Spinal cord (tissue), 10 donors: Measurements from ENCODE around the gene FBXW4. TPM values are rescaled to one million over a fixed set of nuclear protein-coding genes. Genes with fewer than 3 reads are reported as not detected.

Source experiments
- DNase-seq, 6 donors: peaks; one replicate each; pipeline versions ENCODE4 v3.0.0 to v3.0.0-alpha.2; 2013 to 2015; ENCODE audit warnings: low spot score in 6 of 6, low read depth in 4 of 6
- H3K27ac ChIP-seq: one replicate; pipeline ENCODE4 v1.5.1; 2013; ENCODE audit warnings: low read depth, low read length, control low read depth
- H3K27me3 ChIP-seq: one replicate; pipeline ENCODE4 v1.6.1; 2013; ENCODE audit warnings: low read length; ENCODE audit not compliant: control insufficient read depth, insufficient read depth
- H3K36me3 ChIP-seq: one replicate; pipeline ENCODE4 v1.6.1; 2013; ENCODE audit warnings: low read length; ENCODE audit not compliant: control insufficient read depth, insufficient read depth
- H3K4me1 ChIP-seq: one replicate; pipeline ENCODE4 v1.6.1; 2013; ENCODE audit warnings: low read length; ENCODE audit not compliant: control insufficient read depth, insufficient read depth
- H3K4me3 ChIP-seq: one replicate; pipeline ENCODE4 v1.5.1; 2013; ENCODE audit warnings: low read depth, low read length, control low read depth
- H3K9me3 ChIP-seq: one replicate; pipeline ENCODE4 v1.6.1; 2013; ENCODE audit warnings: low read length; ENCODE audit not compliant: control insufficient read depth, insufficient read depth
- WGBS: methylation state at CpG from one replicate; pipeline ENCODE4 v1.1.5; 2013; ENCODE audit warnings: missing lambda C conversion rate; ENCODE audit not compliant: insufficient coverage; 5-methylcytosine and 5-hydroxymethylcytosine counted together
- polyA plus RNA-seq, 2 donors: library from polyadenylated mRNA; unstranded; fragments of 120-200 nt; gene quantifications; one replicate each; pipeline ENCODE4 v1.2.1, GENCODE V29; 2013; ENCODE audit not compliant: insufficient read length in 2 of 2
- small RNA-seq: library from RNA; depleted of rRNA; stranded (forward); fragments of <200 nt; gene quantifications from one replicate; pipeline ENCODE3, GENCODE V24; 2014; ENCODE audit warnings: low replicate concordance
- total RNA-seq, 2 donors: library from RNA; depleted of rRNA in 1 of 2; stranded (reverse); fragments of 120-200 nt in 1 of 2; fragments of >200 nt in 1 of 2; gene quantifications; one replicate each; pipeline versions ENCODE4 v1.2.3 to v1.2.4, GENCODE V29; 2013 to 2014
- donor health status: healthy.

FBXW4 gene
- total and polyA plus RNA-seq, 4 donors = 40.1 to 49.1 (median 45.5) TPM

GRCh38 chr10:101561068-101561915 lies 133.7 kb downstream of the FBXW4 start:
- H3K27ac ChIP-seq = no peak overlapping the region
- H3K9me3 ChIP-seq = no peaks in the 10 kb centered on the region
- no peak for DNase-seq
- 70% methylated on average over 12 of the region's 15 CpGs for WGBS
- H3K27me3 ChIP-seq = peaks cover 12% of the 10 kb centered on the region
- H3K4me3 ChIP-seq = no peak overlapping the region
- peaks cover 2% of the 10 kb centered on the region for H3K36me3 ChIP-seq
- peaks cover 58% of the 10 kb centered on the region for H3K4me1 ChIP-seq

Small RNA genes lying within 50 kb of the gene (small RNA-seq; reads per million reads assigned to genes)
- gene MIR3158-1 = not detected
- gene RNU6-1165P = not detected

Other genes starting within 250 kb of the FBXW4 start
- gene POLL, start 106.9 kb downstream of the FBXW4 start, total RNA-seq = 10 to 100 TPM in 1 of 2 donors, 1 to 10 TPM in 1; 6.7 to 14.7 TPM
- 10 to 100 TPM; 26.6 to 35.6 TPM for gene POLL, start 106.9 kb downstream of the FBXW4 start, polyA plus RNA-seq
- gene DPCD, start 106.8 kb downstream of the FBXW4 start, total RNA-seq = 10 to 100 TPM; 21.1 to 57.2 TPM
- gene DPCD, start 106.8 kb downstream of the FBXW4 start, polyA plus RNA-seq = 10 to 100 TPM; 38.0 to 46.5 TPM
- gene FGF8, start 80.9 kb upstream of the FBXW4 start, total RNA-seq = under 1 TPM; 0.69 to 0.72 TPM
- 1 to 10 TPM; 1.7 to 2.2 TPM for gene FGF8, start 80.9 kb upstream of the FBXW4 start, polyA plus RNA-seq
- gene NPM3, start 88.3 kb upstream of the FBXW4 start, total RNA-seq = 10 to 100 TPM; 20.0 to 37.5 TPM
- gene NPM3, start 88.3 kb upstream of the FBXW4 start, polyA plus RNA-seq = 10 to 100 TPM; 40.5 to 40.6 TPM
- 100 to 1,000 TPM; 173 to 267 TPM for gene OGA, start 123.3 kb upstream of the FBXW4 start, total RNA-seq
- 100 to 1,000 TPM; 173 to 218 TPM for gene OGA, start 123.3 kb upstream of the FBXW4 start, polyA plus RNA-seq
- 10 to 100 TPM; 11.0 to 14.4 TPM for gene KCNIP2, start 148.6 kb upstream of the FBXW4 start, total RNA-seq
- gene KCNIP2, start 148.6 kb upstream of the FBXW4 start, polyA plus RNA-seq = 10 to 100 TPM; 51.9 to 58.5 TPM